Fibroblast of pulmonary artery (primary cell): ENCODE measurements around the gene MPO.
A peak's percentile ranks its signal among the peaks of the same experiment; 100 is the strongest.

ENCODE experiments used
- DNase-seq: peaks from one replicate; pipeline ENCODE4 v3.0.0-alpha.2; 2010; ENCODE audit warnings: low read depth
- H3K4me3 ChIP-seq: replicated peaks from 2 replicates; pipeline ENCODE4 v1.5.1; 2011; ENCODE audit warnings: low read depth, mild to moderate bottlenecking, control low read depth, low read length, moderate library complexity
- TF ChIP-seq, protein P1 (sequence below): IDR thresholded peaks from 2 replicates; pipeline ENCODE4 v1.5.1; 2011; ENCODE audit warnings: mild to moderate bottlenecking, control low read depth, low read length, inconsistent platforms; ENCODE audit errors: missing control alignments

The MPO gene

DNA sequence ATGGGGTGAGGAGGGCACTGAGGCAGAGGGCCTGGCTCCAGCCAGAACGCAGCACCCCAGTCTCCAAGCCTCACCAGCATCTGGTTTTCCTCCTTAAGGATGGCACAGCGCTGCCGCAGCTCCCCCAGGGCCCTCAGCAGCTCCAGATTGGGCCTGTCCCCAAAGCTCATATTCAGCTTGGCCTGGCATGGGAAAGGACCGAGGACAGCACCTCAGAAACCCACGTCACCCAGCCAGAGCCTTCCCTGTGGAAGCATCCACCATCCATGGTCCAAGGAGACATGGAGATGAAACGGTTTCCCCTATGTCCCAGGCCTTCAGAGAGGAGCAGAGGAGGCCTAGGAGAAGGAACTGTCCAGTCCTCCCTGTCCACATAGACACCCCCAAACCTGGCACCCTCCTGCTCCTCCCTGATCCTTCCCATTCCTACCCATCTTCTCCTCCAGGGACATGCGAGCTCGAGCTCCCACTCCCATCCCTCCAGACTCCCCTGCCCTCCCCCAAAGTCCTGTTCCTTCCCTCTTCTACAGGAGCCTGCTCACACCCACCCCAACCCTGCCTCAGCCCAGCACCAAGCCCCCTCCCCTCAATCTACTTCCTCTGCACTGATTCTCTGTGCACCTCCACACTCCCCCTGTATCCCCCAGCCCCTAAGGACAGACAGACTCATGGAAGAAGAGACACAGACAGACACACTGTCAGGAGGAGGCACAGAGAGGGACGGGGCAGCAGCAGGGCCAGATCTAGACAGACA lies 46.1 kb upstream of the MPO start:
- TF ChIP-seq, protein P1, sequence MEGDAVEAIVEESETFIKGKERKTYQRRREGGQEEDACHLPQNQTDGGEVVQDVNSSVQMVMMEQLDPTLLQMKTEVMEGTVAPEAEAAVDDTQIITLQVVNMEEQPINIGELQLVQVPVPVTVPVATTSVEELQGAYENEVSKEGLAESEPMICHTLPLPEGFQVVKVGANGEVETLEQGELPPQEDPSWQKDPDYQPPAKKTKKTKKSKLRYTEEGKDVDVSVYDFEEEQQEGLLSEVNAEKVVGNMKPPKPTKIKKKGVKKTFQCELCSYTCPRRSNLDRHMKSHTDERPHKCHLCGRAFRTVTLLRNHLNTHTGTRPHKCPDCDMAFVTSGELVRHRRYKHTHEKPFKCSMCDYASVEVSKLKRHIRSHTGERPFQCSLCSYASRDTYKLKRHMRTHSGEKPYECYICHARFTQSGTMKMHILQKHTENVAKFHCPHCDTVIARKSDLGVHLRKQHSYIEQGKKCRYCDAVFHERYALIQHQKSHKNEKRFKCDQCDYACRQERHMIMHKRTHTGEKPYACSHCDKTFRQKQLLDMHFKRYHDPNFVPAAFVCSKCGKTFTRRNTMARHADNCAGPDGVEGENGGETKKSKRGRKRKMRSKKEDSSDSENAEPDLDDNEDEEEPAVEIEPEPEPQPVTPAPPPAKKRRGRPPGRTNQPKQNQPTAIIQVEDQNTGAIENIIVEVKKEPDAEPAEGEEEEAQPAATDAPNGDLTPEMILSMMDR: no peak
- DNase-seq: no peak
- H3K4me3 ChIP-seq: no peak overlapping the region

DNA sequence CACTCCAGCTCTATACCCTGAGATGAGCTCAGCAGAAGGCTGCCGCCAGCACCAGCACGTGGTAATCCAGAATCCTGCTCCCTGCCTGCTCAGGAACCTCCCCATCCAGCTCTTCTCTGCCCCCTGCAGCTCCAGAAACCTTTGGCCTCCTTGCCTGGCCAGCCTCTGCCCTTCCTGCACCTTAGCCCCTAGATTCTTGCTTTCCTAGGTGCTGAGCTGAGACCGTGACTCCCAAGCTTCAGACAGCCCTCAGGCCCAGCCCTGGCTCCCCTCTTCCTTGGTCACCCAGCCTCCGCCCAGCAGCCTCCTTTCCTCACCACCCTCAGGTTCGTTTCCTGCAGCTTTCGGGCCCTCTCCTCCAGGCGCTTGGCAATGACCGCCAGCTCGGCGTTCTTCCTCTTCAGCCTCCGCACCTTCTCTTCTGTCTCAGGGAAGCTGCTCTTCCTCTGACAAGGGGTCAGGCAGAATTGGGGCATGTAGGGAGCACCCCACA lies 45.3 kb upstream of the MPO start:
- DNase-seq: no peak
- H3K4me3 ChIP-seq: no peak overlapping the region
- TF ChIP-seq, protein P1: no peak

DNA sequence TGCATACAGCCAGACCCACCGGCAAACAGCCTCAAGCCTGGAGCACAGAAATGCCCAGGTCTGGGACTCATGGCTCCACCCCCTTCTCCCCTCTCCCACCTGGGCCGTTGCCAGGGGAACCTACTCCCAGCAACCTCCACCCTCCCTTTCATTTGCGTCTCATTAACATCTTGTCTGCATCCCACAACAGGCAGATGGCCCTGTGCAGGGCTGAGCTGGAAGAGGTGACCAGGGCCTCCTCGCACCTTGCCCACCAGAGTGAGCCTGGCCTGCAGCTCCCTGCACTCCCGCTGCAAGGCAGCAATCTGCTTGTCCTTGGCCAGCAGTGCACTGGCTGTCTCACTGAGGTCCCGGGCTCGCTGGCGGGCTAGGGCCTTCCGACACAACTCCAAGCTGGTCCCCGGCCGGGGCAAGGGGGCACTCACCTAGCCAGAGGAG lies 44.6 kb upstream of the MPO start:
- H3K4me3 ChIP-seq: no peak overlapping the region
- no peak for DNase-seq
- TF ChIP-seq, protein P1: no peak

DNA sequence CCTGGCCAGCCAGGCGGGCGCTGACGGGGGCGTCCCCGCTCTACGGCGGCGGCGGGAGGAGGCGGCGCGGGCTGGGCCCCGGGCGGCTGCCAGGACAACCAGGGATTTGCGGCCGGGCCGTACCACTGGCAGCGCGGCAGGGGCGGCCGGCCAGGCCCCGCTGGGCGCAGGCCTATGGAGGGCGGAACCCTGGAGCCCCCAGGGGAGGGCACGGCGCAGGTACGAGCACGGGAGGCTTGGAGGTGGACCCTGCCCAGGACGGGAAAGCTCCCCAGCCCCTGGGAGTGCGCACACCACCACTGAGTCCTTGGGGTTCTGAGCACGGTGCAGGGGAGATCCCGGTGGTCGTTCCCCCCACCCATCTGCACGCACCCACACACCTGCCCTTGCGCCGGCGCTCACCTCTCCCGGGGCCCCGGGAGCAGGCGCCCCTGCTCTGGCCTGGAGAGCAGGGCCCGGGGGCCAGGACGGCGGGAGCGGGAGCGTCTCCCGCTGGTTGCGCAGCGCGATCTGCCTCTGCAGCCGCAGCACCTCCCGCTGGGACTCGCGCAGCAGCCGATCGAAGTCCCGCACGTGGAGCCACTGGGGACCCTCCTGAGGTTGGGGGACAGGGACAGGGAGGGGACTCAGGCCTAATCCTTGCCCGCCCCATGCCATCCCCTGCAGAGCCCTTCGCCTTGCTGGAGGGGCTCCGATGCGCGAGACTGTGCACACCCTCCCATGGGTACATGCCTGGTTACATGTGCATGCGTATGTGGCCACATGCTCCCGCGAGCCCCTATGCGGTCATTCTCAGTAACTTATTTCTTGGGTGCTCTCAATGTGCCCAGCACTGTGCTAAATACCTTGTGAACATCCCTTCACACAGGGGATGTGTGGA lies 43.9 kb upstream of the MPO start:
- no peak for DNase-seq
- TF ChIP-seq, protein P1: no peak
- H3K4me3 ChIP-seq: peak overlapping the region; percentile 41

DNA sequence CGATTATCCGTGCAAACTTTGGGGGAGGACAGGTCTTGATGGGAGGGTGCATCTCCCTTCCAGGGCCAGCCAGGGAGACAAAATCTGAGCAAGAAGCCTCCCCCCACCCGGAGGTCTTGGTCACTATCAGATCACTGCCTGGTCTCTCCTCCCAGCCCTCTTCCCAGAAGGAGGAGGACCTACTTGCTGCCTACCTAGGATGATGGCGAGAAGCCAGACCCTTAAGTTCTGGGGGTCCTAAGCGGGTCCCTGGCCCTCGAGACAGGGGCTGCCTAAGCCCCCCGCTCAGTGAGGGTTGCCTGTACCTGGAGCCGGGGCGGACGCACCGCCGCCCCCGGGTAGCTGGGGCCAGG lies 43.3 kb upstream of the MPO start:
- no peak overlapping the region for H3K4me3 ChIP-seq
- TF ChIP-seq, protein P1: no peak
- no peak for DNase-seq

DNA sequence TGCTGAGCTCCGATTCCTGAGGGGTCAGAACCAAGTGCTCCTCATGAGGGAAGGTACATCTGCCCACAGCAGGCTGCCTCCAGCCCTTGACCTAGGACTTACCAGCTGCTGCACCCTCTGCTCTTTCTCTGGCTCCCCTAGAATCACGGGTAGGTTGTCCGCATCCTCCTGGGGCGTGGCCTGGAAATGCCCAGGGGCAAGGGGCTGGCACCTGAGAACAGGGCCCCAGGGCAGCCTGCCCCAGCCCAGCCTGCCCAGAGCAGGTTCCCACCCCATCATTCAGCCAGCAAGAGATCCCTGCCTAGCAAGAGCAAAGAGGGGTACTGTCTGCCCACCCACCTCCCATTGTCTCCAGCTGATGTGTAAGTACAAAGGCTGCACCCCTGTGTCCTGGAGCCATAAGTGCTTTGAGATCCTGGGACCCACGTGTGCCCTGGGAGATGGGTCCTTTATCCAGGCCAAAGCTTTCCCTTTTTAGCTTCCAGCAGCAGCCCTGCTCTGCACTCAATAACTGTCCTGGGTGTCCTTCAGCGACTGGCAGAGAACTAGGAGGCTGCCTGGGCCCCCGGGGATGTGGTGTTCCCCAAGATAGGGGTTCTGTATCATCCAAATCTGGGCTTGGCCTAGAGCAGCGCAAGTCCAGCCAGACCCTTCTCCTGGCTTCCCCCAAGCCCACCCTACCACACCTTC lies 42.8 kb upstream of the MPO start:
- H3K4me3 ChIP-seq: no peak overlapping the region
- TF ChIP-seq, protein P1: no peak
- no peak for DNase-seq
